OCI-M2 (cell line): ENCODE measurements around the gene PJA2.
"Not testable (repeated sequence)": the region's sequence is repeated elsewhere in the genome, so short reads cannot be mapped to it uniquely, and the experiment has no call there.

Source experiments
- DNase-seq: peaks from one replicate; lab custom pipeline; 2025; ENCODE audit not compliant: unreplicated experiment; lab: John Stamatoyannopoulos, UW

The PJA2 gene

DNA sequence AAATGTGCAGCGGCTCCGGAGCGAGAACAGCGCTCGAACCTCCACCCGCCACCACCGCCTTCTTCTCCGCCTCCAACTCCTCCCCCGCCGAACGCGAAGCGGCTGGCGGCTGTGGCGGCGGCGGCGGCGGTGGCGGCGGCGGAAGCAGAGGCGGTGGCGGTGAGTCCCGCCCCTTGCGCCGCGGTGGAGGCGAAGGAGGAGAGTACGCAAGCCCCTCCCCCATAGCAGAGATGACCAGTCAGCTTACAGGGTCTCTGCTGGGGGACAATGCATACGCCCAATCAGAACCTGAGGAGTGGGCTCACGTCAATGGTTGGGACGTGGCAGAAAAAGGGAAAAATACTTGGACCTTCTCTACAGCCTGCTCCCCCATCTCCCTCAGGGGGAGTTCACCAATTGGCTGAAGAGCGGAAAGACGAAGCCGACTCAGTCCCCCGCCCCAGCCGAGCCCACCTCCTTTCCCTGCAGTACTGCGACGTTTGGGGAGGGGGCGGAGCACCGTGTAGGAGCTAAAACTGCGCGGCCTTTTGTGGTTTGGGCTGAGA is at the start of gene PJA2:
TSS of gene PJA2 (minus strand) at position 131 of the 545 bp plus-strand sequence. CDS start 26,541 bp downstream, outside the sequence.
- peak; percentile 94 for DNase-seq

GRCh38 chr5:109455598-109456096 is 45.9 kb upstream of the PJA2 start:
- no peak for DNase-seq

DNA sequence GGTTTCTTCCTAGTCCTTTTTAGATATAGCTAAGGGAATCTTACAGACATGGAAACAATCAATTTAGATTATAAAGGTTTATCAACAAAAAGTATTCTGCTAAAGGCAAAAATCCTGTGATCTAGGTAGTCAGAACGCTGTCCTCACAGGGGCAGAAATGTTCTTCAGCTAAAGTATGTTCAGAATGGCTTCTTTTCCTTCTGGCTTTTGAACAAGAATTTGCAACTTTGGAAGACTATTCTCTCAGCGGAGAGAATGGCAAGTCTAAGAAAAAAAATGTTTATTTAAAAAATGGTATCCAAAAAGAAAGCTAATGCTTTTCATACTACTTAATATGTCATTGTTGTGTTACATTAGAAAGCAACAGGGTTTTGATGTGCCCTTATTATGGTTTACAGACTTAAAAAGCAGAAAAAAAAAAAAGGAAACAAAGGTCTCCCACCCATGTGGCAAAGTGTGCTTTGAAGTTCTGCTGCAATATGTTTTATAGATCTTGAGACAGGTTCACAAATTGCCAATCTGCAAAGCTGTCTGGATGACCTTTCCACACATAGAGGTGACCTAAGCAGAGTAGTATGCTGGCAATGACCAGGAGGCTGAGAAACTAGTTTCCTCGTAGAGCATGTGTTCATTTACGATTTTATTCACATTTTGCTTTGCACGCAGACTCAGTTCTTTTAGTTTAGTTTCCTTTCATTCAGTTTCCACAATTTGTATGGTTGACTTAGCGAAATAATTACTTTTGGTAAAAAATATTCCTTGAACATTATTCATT is 45.1 kb upstream of the PJA2 start:
- DNase-seq = no peak

- no peak for DNase-seq
Measured at GRCh38 chr5:109453251-109453650, 43.5 kb upstream of the PJA2 start.

GRCh38 chr5:109452661-109453060 is 42.9 kb upstream of the PJA2 start:
- no peak for DNase-seq

- no peak for DNase-seq
Measured at GRCh38 chr5:109451146-109451545, 41.4 kb upstream of the PJA2 start.

DNA sequence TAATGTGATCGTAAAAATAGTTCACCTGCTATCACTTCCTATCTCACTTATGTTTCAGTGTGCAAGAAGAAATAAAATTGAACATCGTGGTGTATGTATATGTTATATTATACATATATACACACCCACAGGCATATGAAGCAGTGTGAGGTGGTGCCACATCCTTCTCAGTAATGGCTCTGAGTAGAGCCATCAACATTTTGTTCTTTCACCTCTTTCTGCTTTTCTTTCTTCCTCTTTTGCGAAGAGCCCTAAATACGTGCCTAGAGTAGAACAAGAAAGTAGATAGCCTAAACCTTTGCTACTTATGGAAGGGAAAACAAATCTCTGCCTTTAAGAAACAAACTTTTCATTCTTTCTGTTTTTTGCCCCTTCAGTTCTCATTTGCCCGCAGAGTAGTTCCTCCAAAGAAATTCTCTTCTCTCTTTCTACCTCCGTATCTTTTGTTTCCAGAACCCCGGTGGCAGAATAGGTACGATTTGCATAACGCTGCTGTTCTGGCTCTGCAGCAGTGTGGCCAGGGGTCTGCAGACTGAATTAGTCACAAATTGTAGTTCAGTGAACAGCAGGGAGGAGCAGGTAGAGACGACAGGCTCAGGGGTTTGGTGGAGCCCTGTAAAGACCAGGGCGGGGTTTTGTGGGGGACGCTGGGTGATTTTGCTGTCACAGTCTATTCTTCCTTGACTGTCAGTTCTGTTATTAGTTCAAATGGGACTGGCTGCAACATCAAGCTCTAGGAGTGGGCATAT is 40.5 kb upstream of the PJA2 start:
- DNase-seq = no peak

- no peak for DNase-seq
Measured at GRCh38 chr5:109448838-109449237, 39.1 kb upstream of the PJA2 start.

DNA sequence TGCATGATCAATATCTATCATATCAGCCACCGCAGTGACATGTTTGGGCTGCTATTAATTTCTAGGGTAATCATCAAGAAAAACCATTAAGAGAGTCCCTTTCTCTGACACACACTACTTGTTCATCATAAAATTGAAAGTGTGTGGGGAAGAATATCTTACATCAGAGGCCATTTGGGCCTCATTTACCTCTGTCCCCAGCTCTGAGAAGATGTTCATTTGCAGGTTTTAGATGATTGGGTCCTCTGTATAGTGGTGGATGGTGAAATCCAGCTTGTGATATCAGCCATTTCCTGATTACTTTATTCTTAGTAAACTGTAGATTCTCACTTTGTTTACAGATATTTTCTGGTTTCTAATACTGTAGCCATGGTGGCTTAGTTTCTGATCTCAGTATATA is 29.8 kb upstream of the PJA2 start:
- DNase-seq = no peak

DNA sequence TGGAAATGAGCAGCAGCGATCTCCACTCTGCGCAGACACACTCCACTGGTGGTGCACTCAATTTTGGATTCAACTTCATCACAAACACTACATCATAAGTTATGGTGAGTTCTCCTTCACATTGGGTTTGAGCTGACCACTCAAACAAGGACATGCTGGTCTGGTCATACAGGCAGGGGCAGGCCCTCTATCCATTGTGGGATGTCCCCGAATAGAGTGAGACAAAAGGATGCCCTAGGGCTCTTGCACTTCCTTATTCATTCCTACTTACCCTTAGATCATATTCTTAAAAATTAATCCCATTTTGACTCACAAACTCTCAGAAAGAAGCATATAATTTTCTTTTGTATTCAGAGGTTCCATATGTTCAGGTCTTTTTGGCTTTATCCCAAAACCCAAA is 16.3 kb upstream of the PJA2 start:
- DNase-seq = no peak

DNA sequence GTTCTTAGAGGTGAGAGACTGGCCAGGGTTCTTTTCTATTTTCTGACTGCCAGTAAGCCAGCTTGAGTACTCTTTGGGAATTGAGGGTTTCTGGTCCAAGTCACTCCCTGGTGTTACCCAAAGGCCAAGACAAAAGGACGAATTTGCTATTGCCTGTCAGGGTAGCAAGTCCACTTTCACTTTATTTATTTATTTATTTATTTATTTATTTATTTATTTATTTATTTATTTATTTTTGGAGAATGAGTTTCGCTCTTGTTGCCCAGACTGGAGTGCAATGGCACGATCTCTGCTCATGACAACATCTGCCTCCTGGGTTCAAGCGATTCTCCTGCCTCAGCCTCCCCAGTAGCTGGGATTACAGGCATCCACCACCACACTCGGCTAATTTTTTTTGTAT is 15.7 kb upstream of the PJA2 start:
- not testable (repeated sequence) for DNase-seq

DNA sequence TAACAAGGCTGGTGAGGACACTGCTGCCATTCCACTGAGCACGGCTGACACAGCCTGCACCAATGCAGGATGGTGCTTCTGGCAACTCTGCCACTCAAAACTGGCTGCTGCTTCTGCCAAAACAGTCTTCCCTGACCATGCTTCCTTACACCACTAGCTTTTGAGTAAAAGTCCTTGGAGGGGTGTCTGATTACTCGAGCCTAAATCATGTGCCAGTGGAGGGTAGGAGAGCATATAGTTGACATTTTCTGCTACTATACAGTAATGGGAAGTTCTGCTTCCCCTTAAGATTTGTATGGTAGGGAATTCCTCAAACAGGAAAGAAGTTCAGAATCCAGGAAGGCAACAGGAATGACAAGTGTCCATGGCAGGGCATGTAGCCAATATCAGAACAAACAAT is 12.2 kb upstream of the PJA2 start:
- DNase-seq = no peak

DNA sequence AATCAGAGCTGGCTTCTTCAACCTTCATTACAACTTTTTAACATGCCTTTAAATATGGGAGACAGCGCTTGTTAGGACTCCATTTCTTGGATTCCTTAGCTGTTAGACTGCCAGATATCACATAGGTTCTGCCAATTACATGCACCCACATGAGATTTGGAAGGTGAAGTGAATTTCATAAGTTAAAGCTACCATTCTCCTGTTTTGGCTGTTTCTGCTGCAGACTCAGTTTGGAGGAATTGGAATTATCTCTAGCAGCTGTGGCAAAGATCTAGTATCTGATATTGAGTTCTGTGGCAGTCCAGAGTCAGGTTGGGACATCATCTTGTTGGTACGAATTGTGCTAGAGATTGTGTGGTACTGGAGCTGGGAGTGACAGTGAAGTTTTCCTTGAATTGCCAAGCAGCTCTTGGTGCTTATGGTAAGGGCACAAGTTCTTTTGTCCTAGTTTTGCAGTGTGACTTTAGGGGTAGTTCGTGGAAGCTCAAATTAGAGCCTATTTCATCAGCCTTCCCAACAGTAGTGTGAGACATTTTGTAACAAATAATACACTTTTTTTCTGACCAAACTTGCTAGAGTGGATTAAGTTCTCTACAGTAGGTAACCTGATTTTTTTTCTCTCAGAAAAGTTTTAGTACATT is 9.1 kb upstream of the PJA2 start:
- no peak for DNase-seq

DNA sequence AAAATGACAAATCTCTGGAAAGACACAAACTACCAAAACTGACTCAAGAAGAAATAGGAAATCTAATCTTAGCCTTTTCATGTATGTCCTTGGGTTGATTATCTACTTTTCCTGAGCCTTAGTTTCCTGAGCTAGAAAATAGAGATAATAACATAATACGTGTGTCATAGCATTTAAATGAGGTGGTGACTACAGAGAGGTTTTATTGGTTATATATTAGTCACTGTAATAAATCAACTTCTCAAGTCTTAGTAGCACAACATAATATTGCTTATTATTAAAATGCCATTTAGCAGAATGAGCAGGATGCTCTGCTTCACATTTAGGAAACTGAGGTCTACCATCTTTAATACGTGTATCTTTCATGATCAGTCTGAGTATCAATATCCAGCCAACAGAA is 7.1 kb upstream of the PJA2 start:
- DNase-seq = no peak

- not testable (repeated sequence) for DNase-seq
Measured at GRCh38 chr5:109413921-109414461, 4.2 kb upstream of the PJA2 start.

- DNase-seq = no peak
Measured at GRCh38 chr5:109413458-109413857, 3.7 kb upstream of the PJA2 start.

DNA sequence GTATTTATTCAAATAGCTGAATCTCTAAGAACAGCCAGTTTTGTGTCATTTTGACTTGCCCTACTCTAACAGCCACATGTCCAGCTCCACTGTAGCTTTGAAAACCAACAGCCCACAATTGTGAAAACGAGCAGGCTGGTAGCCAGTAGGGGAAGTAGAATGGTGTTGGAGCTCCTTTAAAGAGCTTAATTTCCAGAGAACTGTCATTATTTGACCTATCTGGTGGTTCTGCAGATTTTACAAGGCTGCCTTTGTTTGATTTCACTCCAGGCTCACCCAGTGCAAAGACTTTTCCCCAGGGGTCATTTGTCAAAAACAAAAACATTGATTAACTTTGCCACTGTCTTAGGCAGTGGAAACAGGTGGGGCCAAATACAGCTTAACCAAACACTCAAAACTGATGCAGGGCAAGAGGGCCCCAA is 3.2 kb upstream of the PJA2 start:
- DNase-seq = no peak

- no peak for DNase-seq
Measured at GRCh38 chr5:109411627-109412026, 1.9 kb upstream of the PJA2 start.

DNA sequence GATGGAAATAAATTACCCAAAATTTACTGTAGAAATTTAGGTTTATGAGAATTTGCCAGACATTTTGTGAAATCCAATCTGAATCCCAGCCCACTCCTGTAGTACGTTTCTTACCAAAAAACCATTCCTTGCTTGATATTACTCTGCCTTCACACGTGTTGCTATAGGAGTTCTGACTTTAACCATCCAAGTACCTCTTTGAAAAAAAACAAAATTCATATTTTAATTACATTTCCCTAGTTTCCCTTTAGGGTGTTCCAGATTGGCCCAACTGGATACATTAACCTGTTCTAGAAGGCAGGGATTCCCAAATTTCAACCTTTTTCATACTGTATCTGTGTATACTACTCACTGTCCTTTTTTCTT is 1.4 kb upstream of the PJA2 start:
- DNase-seq = no peak

GRCh38 chr5:109410389-109411148 is 795 bp upstream of the PJA2 start:
- DNase-seq = peak; percentile 75
